ENCODE data around the gene LOXL4. TPM values are rescaled to one million over a fixed set of nuclear protein-coding genes. Genes with fewer than 3 reads are reported as not detected.

LOXL4 gene
- total RNA-seq, 2 experiments from 2014 or later, result not detected

DNA sequence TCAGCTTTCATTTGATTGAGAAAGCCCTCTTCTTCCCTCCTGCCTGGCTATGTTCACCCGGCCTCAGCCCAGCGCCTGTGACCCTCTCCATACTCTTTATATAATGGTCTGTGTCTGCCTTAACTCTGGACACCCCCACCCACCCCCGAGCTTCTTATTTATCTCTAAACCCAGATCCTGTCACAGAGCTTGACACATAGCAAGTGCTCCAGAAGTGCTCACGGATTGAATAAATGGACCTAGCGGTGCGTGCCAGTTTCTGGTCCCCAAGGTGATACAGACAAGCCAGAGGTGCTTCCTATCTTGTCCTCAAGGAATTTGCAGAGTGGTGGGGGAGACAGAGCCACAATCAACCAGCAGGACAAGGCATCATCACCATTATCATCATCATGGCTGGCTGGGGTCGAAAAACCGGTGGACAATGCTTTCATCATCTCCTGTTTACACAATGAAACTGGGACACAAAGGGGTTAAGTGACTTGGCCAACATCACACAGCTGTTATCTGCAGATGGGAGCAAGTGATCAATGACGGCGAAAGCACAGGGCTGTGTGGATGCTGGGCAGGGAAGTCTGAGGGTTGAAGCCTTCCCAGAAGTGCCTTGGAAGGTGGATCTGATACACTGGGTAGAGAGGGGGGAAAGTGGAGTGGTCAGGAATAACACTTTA, 2.2 kb upstream of the LOXL4 start:
- DNase-seq (ENCODE audit: low spot score), result no peak
- H3K9me2 ChIP-seq (ENCODE audit: insufficient read depth, low read length), result no peaks in the 10 kb centered on the region
- no peaks in the 10 kb centered on the region for H3K36me3 ChIP-seq (ENCODE audit: insufficient read depth, low read length)
- CTCF ChIA-PET (ENCODE audit: unreplicated experiment), result no interaction called here
- POLR2A ChIA-PET, result interaction anchor here (0.6 kb wide), 1 partner anchor 28 kb away, joined by 3 read pairs; no protein-coding TSS in a partner anchor
- no TSS peak for BruUV-seq (replicated peaks)
- H3K27ac ChIP-seq (ENCODE audit: low read depth, low read length, poor library complexity, severe bottlenecking), result no peak overlapping the region
- no peak overlapping the region for H3K4me2 ChIP-seq (ENCODE audit: low read length)
- no peak overlapping the region for H2AFZ ChIP-seq (ENCODE audit: low read length)
- H4K20me1 ChIP-seq (ENCODE audit: insufficient read depth, low read length), result no peaks in the 10 kb centered on the region
- no peak overlapping the region for H3K4me3 ChIP-seq (ENCODE audit: low read depth, low read length, poor library complexity, severe bottlenecking)
- no peaks in the 10 kb centered on the region for H3K4me1 ChIP-seq (ENCODE audit: insufficient read depth, low read length, poor library complexity, severe bottlenecking)
- no peaks in the 10 kb centered on the region for H3K9me3 ChIP-seq (ENCODE audit: low read length)
- H3K79me2 ChIP-seq (ENCODE audit: insufficient read depth, low read depth, low read length), result no peaks in the 10 kb centered on the region
- intact Hi-C loops (cut with micrococcal nuclease; ENCODE audit: unreplicated experiment), result no loop called here
- TF ChIP-seq, protein P1, sequence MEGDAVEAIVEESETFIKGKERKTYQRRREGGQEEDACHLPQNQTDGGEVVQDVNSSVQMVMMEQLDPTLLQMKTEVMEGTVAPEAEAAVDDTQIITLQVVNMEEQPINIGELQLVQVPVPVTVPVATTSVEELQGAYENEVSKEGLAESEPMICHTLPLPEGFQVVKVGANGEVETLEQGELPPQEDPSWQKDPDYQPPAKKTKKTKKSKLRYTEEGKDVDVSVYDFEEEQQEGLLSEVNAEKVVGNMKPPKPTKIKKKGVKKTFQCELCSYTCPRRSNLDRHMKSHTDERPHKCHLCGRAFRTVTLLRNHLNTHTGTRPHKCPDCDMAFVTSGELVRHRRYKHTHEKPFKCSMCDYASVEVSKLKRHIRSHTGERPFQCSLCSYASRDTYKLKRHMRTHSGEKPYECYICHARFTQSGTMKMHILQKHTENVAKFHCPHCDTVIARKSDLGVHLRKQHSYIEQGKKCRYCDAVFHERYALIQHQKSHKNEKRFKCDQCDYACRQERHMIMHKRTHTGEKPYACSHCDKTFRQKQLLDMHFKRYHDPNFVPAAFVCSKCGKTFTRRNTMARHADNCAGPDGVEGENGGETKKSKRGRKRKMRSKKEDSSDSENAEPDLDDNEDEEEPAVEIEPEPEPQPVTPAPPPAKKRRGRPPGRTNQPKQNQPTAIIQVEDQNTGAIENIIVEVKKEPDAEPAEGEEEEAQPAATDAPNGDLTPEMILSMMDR (conservative IDR thresholded peaks at IDR 0.05; ENCODE audit: low read length), result no peak
- no peak for TF ChIP-seq EZH2phosphoT487 (IDR thresholded peaks at IDR 0.05; ENCODE audit: borderline replicate concordance, low read depth, low read length)

DNA sequence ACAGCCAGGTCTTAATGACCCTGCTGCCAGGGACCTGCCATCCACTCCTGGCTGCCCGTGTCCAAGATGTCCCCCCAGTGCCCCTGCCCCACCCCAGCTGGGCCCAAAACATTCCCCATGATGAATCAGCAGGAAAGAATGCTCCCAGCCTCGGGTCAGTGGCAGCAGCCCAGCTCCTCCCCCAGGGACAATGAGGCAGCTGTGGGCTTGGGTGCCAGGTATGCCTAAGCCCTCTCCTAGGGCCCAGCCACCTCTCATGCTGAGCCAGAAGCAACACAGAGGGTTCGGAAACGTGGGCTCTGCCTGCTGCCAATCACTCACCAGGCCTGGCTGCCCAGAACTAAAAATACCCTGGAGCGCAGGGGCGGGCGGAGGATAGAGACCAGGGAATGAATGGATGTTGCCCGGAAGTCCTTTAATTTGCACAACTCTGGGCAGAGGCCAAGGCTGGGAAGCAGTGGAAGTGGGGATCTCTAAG, 1.5 kb upstream of the LOXL4 start:
- H3K4me3 ChIP-seq (ENCODE audit: low read depth, low read length, poor library complexity, severe bottlenecking), result no peak overlapping the region
- no peaks in the 10 kb centered on the region for H3K9me2 ChIP-seq (ENCODE audit: insufficient read depth, low read length)
- H3K79me2 ChIP-seq (ENCODE audit: insufficient read depth, low read depth, low read length), result no peaks in the 10 kb centered on the region
- TF ChIP-seq, protein P1 (conservative IDR thresholded peaks at IDR 0.05; ENCODE audit: low read length), result no peak
- TF ChIP-seq EZH2phosphoT487 (IDR thresholded peaks at IDR 0.05; ENCODE audit: borderline replicate concordance, low read depth, low read length), result no peak
- no peak overlapping the region for H2AFZ ChIP-seq (ENCODE audit: low read length)
- no peaks in the 10 kb centered on the region for H3K36me3 ChIP-seq (ENCODE audit: insufficient read depth, low read length)
- H3K9me3 ChIP-seq (ENCODE audit: low read length), result no peaks in the 10 kb centered on the region
- H3K4me1 ChIP-seq (ENCODE audit: insufficient read depth, low read length, poor library complexity, severe bottlenecking), result no peaks in the 10 kb centered on the region
- intact Hi-C loops (cut with micrococcal nuclease; ENCODE audit: unreplicated experiment), result no loop called here
- BruUV-seq (replicated peaks), result no TSS peak
- H4K20me1 ChIP-seq (ENCODE audit: insufficient read depth, low read length), result no peaks in the 10 kb centered on the region
- no peak overlapping the region for H3K27ac ChIP-seq (ENCODE audit: low read depth, low read length, poor library complexity, severe bottlenecking)
- CTCF ChIA-PET (ENCODE audit: unreplicated experiment), result no interaction called here
- no peak for DNase-seq (ENCODE audit: low spot score)
- H3K4me2 ChIP-seq (ENCODE audit: low read length), result no peak overlapping the region
- POLR2A ChIA-PET, result no interaction called here

DNA sequence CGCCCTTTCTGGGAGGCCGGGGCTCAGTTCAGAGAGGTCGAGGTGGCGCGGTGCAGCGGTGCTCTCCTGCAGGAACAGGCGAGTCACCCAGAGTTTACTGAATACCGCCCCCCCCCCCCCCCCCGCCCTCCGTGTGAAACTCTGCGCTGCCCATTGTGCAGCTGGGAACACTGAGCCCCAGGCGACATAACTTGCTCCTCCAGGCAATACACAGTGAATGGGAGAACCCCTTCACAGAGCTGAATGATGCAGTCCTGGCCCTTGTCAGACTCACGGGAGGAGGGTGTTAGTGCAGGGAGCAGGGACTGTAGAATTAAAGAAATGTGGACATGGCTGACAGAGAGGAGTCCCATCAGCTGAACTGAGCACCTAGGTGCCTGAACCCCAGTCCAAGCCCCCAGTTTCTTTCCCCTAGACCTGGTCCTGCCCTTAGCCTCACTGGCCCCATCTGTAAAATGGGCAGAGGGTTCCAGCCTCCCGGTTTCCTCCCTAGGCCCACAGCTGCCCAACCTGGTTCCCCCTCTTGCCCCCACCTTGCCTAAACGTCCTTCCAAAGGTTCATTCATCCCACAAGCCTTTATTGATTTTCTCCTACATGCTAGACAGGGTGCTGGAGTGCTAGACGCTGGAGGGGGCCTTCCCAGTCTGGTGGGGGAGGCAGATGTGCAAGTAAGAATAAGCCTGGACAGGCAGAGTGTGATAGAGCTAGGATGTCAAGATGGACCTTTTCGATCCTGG, 869 bp upstream of the LOXL4 start:
- peak overlapping the region; percentile 31; the same call in 1 of the 2 replicates for H3K4me2 ChIP-seq (ENCODE audit: low read length)

More for the DNA sequence above, 869 bp upstream of the LOXL4 start:
- DNase-seq (ENCODE audit: low spot score), result no peak
- Histone ChIP-seq H3K4me3 (ENCODE audit: low read depth, low read length, poor library complexity, severe bottlenecking) (peak overlapping the region; percentile 30), H3K36me3 (ENCODE audit: insufficient read depth, low read length) (no peaks in the 10 kb centered on the region), H2AFZ (ENCODE audit: low read length) (no peak overlapping the region), H3K9me3 (ENCODE audit: low read length) (no peaks in the 10 kb centered on the region), H3K27ac (ENCODE audit: low read depth, low read length, poor library complexity, severe bottlenecking) (no peak overlapping the region), H4K20me1 (ENCODE audit: insufficient read depth, low read length) (no peaks in the 10 kb centered on the region), H3K9me2 (ENCODE audit: insufficient read depth, low read length) (no peaks in the 10 kb centered on the region), H3K79me2 (ENCODE audit: insufficient read depth, low read depth, low read length) (no peaks in the 10 kb centered on the region), H3K4me1 (ENCODE audit: insufficient read depth, low read length, poor library complexity, severe bottlenecking) (no peaks in the 10 kb centered on the region)
- TF ChIP-seq, protein P1 (conservative IDR thresholded peaks at IDR 0.05; ENCODE audit: low read length), result no peak
- TF ChIP-seq EZH2phosphoT487 (IDR thresholded peaks at IDR 0.05; ENCODE audit: borderline replicate concordance, low read depth, low read length), result no peak
- ChIA-PET POLR2A (interaction anchor here (0.7 kb wide), 1 partner anchor 123 kb away, joined by 3 read pairs; no protein-coding TSS in a partner anchor), CTCF (ENCODE audit: unreplicated experiment) (no interaction called here)
- intact Hi-C loops (cut with micrococcal nuclease; ENCODE audit: unreplicated experiment), result no loop called here
- no TSS peak for BruUV-seq (replicated peaks)

Data from OCI-LY7 (cell line).